Measurements from ENCODE around the gene ZNF219.

ZNF219 gene

GRCh38 chr14:21090194-21090939 lies 8.1 kb downstream of the ZNF219 start:
- in situ Hi-C loops (cut with MboI; ENCODE audit: low sequenced_read_pairs, unreplicated experiment) = loop anchor here (10.0 kb wide), 1 partner anchor 76 kb away; no protein-coding TSS in a partner anchor
- TF ChIP-seq, protein P1, sequence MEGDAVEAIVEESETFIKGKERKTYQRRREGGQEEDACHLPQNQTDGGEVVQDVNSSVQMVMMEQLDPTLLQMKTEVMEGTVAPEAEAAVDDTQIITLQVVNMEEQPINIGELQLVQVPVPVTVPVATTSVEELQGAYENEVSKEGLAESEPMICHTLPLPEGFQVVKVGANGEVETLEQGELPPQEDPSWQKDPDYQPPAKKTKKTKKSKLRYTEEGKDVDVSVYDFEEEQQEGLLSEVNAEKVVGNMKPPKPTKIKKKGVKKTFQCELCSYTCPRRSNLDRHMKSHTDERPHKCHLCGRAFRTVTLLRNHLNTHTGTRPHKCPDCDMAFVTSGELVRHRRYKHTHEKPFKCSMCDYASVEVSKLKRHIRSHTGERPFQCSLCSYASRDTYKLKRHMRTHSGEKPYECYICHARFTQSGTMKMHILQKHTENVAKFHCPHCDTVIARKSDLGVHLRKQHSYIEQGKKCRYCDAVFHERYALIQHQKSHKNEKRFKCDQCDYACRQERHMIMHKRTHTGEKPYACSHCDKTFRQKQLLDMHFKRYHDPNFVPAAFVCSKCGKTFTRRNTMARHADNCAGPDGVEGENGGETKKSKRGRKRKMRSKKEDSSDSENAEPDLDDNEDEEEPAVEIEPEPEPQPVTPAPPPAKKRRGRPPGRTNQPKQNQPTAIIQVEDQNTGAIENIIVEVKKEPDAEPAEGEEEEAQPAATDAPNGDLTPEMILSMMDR (IDR thresholded peaks at IDR 0.05; ENCODE audit: borderline replicate concordance, control extremely low read depth, extremely low read depth, insufficient read depth, missing control alignments) = peak; percentile 20
- DNase-seq (ENCODE audit: low spot score) = peak; percentile 54

DNA sequence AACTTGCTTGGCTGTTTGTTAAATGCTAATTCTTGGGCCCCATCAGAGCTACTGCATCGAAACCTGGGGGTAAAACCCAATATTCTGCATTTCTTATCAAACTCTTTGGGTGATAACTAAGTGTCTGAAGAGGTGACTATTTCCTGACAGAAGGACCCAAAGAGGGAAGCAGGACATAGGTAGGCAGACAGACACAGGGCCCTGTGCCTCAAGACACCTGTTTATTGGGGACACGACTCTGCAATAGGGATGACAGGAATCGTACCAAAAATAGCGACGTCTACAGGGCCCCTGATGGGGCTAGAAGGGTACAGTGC lies 8.6 kb downstream of the ZNF219 start:
- in situ Hi-C loops (cut with MboI; ENCODE audit: low sequenced_read_pairs, unreplicated experiment) = loop anchor here (10.0 kb wide), 1 partner anchor 75 kb away; no protein-coding TSS in a partner anchor
- TF ChIP-seq, protein P1 (IDR thresholded peaks at IDR 0.05; ENCODE audit: borderline replicate concordance, control extremely low read depth, extremely low read depth, insufficient read depth, missing control alignments) = no peak
- DNase-seq (ENCODE audit: low spot score) = no peak

DNA sequence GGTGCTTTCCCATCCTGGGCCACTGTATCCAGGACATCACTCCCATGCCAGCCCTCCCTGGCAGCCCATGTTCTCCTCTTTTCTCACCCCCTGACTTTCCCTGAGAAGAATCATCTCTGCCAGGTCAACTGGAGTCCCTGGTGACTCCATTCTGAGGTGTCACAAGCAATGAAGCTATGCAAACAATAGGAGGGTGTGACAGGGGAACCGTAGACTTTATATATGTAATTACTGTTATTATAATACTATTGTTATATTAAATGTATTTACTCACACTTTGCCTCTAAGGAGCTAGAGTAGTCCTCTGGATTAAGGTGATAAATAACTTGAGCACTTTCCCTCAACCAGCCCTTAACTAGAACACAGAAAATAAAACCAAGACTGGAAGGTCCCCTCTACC lies 9.2 kb downstream of the ZNF219 start:
- in situ Hi-C loops (cut with MboI; ENCODE audit: low sequenced_read_pairs, unreplicated experiment) = no loop called here

DNA sequence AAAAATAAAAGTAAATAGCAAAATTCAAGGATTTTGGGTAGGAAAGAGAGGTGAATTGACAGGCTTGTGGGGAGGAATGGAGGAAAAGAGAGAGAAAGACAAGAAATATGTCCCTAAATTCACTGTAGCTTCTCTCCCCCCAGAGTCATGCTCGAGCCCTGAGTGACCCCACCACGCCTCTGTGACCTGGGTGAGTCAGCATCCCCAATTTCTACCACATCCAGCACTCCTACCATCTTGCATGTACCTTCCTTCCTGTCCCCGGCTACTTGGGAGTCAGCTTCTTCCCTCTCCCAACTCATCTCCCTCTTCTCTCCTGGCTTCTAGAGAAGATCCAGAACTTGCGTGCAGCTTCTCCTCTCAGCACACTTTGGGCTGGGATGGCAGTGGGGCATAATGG lies 9.8 kb downstream of the ZNF219 start:
- TF ChIP-seq, protein P1 (IDR thresholded peaks at IDR 0.05; ENCODE audit: borderline replicate concordance, control extremely low read depth, extremely low read depth, insufficient read depth, missing control alignments) = no peak
- no peak for DNase-seq (ENCODE audit: low spot score)
- in situ Hi-C loops (cut with MboI; ENCODE audit: low sequenced_read_pairs, unreplicated experiment) = no loop called here

More for the DNA sequence above, 9.2 kb downstream of the ZNF219 start:
- TF ChIP-seq, protein P1 (IDR thresholded peaks at IDR 0.05; ENCODE audit: borderline replicate concordance, control extremely low read depth, extremely low read depth, insufficient read depth, missing control alignments) = no peak
- no peak for DNase-seq (ENCODE audit: low spot score)

DNA sequence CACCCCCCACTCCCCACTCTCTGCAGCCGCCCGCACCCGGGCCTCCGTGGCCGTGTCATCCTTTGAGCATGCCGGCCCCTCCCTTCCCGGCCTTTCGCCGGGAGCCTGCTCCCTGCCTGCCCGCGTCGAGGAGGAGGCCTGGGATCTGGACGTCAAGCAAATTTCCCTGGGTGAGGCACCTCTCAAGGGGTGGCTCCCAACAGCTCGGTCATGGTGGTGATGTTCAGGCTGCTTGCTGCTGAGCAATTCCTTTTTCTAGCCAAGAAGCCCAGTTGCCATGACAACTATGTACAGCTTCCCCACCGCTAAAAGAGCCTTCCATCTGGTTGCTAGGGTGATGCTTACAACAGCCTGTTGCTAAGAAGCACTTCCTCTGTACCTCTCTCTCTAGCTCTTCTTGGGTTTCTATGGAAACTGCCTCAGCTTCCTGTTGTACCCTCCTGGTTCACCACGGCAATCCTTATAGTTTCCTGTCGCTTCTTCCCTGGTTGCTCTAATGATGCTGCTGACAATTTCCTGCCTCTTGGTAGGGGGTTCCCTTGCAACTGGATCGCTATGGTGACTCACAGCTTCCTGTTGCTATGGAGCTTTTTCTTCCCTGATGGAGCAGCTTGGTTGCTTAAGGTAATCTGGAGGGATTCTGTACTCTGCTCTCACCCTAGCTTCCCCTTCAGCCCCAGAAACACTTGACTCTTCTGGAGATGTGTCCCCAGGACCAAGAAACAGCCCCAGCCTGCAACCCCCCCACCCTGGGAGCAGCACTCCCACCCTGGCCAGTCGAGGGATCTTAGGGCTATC lies 11.0 kb downstream of the ZNF219 start:
- TF ChIP-seq, protein P1 (IDR thresholded peaks at IDR 0.05; ENCODE audit: borderline replicate concordance, control extremely low read depth, extremely low read depth, insufficient read depth, missing control alignments) = no peak
- in situ Hi-C loops (cut with MboI; ENCODE audit: low sequenced_read_pairs, unreplicated experiment) = no loop called here
- peak; percentile 62 for DNase-seq (ENCODE audit: low spot score)

DNA sequence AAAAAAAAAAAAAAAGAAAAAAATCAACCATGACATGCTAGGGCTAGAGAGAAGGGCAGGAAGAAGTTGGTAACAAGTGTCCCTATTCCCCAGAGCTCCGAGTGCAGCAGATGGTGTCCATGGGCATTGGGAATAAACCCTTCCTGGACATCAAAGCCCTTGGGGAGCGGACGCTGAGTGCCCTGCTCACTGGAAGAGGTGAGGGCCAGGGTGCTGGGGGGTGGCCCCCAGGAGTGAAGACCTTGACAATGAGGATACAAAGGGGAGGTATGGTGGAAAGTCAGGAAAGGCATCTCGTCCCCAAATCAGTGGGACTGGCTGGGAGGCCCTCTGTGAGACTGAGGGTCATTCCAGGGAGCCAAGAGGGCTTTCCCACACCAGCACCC lies 11.6 kb downstream of the ZNF219 start:
- TF ChIP-seq, protein P1 (IDR thresholded peaks at IDR 0.05; ENCODE audit: borderline replicate concordance, control extremely low read depth, extremely low read depth, insufficient read depth, missing control alignments) = no peak
- in situ Hi-C loops (cut with MboI; ENCODE audit: low sequenced_read_pairs, unreplicated experiment) = no loop called here
- no peak for DNase-seq (ENCODE audit: low spot score)

All from GM13976 (cell line).